ENCODE data around the gene YTHDF2. TPM values are rescaled to one million over a fixed set of nuclear protein-coding genes. Genes with fewer than 3 reads are reported as not detected.

YTHDF2 gene
- total RNA-seq, 1 experiment from 2014 or later, result 90.6 TPM

DNA sequence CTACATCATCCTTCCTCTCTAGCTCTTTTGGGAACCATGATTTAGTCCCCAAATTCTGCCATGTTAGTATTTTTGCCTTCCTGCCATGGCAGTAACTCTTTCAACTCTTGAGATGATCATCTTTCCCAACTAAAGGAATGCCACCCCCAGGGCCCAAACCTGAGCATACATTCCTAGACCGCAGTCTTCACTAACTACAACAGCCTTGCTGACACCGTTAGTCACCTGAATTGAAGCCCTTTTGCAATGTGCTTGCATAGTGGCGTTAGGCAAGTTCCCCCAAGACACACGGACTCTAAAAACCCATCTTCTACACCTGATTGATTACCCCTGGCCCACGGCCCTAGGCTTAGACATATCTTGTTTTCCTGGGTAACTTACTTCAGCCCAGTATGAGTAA is 16.4 kb upstream of the YTHDF2 start:
- ChIA-PET POLR2A (interaction anchor here (1.0 to 2.1 kb wide), 3 partner anchors 16 to 138 kb away, joined by 3 to 10 read pairs (median 7); partner anchors contain the start of genes RNU11 and YTHDF2), RAD21 (ENCODE audit: low non-redundant PET in 1 of 2, low total read pairs in 2 of 2, uncharacterized antibody in 2 of 2, unreplicated experiment in 2 of 2) (no interaction called here), CTCF (no interaction called here)
- Histone ChIP-seq H3K4me1 (ENCODE audit: control insufficient read depth in 1 of 2, insufficient read depth in 2 of 2, low read length in 2 of 2) (peaks cover 13 to 30% of the 10 kb centered on the region in 2 experiments), H3K9me3 (ENCODE audit: control insufficient read depth in 1 of 2, insufficient read depth in 1 of 2, low read depth in 1 of 2, low read length in 2 of 2) (no peaks in the 10 kb centered on the region), H2AFZ (ENCODE audit: low read depth, low read length, poor library complexity, severe bottlenecking) (no peak overlapping the region), H3K36me3 (ENCODE audit: control insufficient read depth in 1 of 2, insufficient read depth in 2 of 2, low read length in 2 of 2) (no peaks in the 10 kb centered on the region), H3K9me2 (ENCODE audit: insufficient read depth) (no peaks in the 10 kb centered on the region), H3K27me3 (ENCODE audit: insufficient read depth, low read length) (no peaks in the 10 kb centered on the region), H3K4me2 (ENCODE audit: low read length) (peak overlapping the region; percentile 41; the same call in 1 of the 2 replicates), H3K9ac (ENCODE audit: low read length) (peak overlapping the region; percentile 32; the same call in 1 of the 2 replicates), H4K20me1 (ENCODE audit: insufficient read depth) (no peaks in the 10 kb centered on the region), H3K4me3 (replicated peaks in 1 of 2; ENCODE audit: low read depth in 1 of 2, low read length in 2 of 2) (no peak overlapping the region), H3K27ac (ENCODE audit: low read depth, low read length) (peak overlapping the region; percentile 60; the same call in 1 of the 2 replicates), H3K79me2 (ENCODE audit: insufficient read depth, low read length) (no peaks in the 10 kb centered on the region)
- DNase-seq (ENCODE audit: low read depth, low spot score) (no peak), ATAC-seq (no peak)
- TF ChIP-seq, protein P1, sequence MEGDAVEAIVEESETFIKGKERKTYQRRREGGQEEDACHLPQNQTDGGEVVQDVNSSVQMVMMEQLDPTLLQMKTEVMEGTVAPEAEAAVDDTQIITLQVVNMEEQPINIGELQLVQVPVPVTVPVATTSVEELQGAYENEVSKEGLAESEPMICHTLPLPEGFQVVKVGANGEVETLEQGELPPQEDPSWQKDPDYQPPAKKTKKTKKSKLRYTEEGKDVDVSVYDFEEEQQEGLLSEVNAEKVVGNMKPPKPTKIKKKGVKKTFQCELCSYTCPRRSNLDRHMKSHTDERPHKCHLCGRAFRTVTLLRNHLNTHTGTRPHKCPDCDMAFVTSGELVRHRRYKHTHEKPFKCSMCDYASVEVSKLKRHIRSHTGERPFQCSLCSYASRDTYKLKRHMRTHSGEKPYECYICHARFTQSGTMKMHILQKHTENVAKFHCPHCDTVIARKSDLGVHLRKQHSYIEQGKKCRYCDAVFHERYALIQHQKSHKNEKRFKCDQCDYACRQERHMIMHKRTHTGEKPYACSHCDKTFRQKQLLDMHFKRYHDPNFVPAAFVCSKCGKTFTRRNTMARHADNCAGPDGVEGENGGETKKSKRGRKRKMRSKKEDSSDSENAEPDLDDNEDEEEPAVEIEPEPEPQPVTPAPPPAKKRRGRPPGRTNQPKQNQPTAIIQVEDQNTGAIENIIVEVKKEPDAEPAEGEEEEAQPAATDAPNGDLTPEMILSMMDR (IDR thresholded peaks at IDR 0.05 in 2 of 3, conservative IDR thresholded peaks at IDR 0.05 in 1 of 3; ENCODE audit: borderline replicate concordance in 1 of 3, insufficient read depth in 1 of 3, low read depth in 2 of 3, low read length in 2 of 3), result no peak
- TF ChIP-seq, protein P2, sequence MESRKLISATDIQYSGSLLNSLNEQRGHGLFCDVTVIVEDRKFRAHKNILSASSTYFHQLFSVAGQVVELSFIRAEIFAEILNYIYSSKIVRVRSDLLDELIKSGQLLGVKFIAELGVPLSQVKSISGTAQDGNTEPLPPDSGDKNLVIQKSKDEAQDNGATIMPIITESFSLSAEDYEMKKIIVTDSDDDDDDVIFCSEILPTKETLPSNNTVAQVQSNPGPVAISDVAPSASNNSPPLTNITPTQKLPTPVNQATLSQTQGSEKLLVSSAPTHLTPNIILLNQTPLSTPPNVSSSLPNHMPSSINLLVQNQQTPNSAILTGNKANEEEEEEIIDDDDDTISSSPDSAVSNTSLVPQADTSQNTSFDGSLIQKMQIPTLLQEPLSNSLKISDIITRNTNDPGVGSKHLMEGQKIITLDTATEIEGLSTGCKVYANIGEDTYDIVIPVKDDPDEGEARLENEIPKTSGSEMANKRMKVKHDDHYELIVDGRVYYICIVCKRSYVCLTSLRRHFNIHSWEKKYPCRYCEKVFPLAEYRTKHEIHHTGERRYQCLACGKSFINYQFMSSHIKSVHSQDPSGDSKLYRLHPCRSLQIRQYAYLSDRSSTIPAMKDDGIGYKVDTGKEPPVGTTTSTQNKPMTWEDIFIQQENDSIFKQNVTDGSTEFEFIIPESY (IDR thresholded peaks at IDR 0.05; ENCODE audit: extremely low read depth, insufficient replicate concordance, low read length), result no peak
- TF ChIP-seq EZH2phosphoT487 (IDR thresholded peaks at IDR 0.05; ENCODE audit: borderline replicate concordance), result no peak
- no peak for TF ChIP-seq JUND (IDR thresholded peaks at IDR 0.05)
- no peak for TF ChIP-seq SRF (IDR thresholded peaks at IDR 0.05; ENCODE audit: low read depth)
- intact Hi-C loops (cut with micrococcal nuclease), result no loop called here
- no TSS peak for BruUV-seq (replicated peaks)
